Thyroid gland (tissue), 4 donors: ENCODE results near the gene GCK.

Experiments used
- POLR2A ChIP-seq, 2 donors: fragments of 450-650 bp; IDR thresholded peaks; one replicate each; pipeline ENCODE4 v1.6.1; 2017; ENCODE audit warnings: antibody characterized with exemption in 2 of 2, mild to moderate bottlenecking in 2 of 2, moderate library complexity in 1 of 2
- TF ChIP-seq, protein P1 (sequence below), 6 experiments: fragments of 200-600 bp in 3 of 6; fragments of 450-650 bp in 3 of 6; sonication (generic) in 3 of 6; IDR thresholded peaks; one replicate each; pipeline ENCODE4 v1.5.1; 2016 to 2019; ENCODE audit warnings: antibody characterized with exemption in 6 of 6, mild to moderate bottlenecking in 2 of 6, inconsistent platforms in 1 of 6, moderate library complexity in 1 of 6

DNA sequence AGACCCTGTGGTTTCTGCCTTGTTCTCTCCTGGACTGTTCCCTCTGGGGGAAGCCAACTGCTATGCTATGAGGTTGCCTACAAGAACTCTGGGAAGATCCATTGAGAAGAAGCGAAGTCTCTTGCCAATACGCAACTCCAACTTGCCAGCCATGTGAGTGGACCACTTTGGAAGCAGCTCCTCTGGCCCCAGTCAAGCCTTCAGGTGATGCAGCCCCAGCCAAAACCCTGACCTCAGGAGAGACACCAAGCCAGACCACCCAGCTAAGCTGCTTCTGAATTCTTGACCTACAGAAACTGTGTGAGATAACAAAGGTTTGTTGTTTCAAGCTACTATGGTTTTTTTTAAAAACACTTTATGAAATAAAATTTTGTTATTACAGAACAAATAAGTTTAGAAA, 27.9 kb downstream of the GCK start:
- TF ChIP-seq POLR2A (IDR thresholded peaks at IDR 0.05) = no peak
- TF ChIP-seq, protein P1, sequence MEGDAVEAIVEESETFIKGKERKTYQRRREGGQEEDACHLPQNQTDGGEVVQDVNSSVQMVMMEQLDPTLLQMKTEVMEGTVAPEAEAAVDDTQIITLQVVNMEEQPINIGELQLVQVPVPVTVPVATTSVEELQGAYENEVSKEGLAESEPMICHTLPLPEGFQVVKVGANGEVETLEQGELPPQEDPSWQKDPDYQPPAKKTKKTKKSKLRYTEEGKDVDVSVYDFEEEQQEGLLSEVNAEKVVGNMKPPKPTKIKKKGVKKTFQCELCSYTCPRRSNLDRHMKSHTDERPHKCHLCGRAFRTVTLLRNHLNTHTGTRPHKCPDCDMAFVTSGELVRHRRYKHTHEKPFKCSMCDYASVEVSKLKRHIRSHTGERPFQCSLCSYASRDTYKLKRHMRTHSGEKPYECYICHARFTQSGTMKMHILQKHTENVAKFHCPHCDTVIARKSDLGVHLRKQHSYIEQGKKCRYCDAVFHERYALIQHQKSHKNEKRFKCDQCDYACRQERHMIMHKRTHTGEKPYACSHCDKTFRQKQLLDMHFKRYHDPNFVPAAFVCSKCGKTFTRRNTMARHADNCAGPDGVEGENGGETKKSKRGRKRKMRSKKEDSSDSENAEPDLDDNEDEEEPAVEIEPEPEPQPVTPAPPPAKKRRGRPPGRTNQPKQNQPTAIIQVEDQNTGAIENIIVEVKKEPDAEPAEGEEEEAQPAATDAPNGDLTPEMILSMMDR (IDR thresholded peaks at IDR 0.05) = no peak
